H9 (cell line): Measurements from ENCODE around the gene RNLS. TPM values are rescaled to one million over a fixed set of nuclear protein-coding genes. Genes with fewer than 3 reads are reported as not detected.

Source experiments
- DNase-seq: peaks from one replicate; pipeline ENCODE4 v3.0.0-alpha.2; 2017
- H2AFZ ChIP-seq: one replicate; pipeline ENCODE4 v1.6.1; 2013; ENCODE audit warnings: mild to moderate bottlenecking, low read length, control low read depth, moderate library complexity
- H2AK5ac ChIP-seq: 2 replicates; pipeline ENCODE4 v1.6.1; 2013; ENCODE audit warnings: low read length, control low read depth, mixed read lengths; ENCODE audit not compliant: insufficient read length
- H2BK120ac ChIP-seq: one replicate; pipeline ENCODE4 v1.6.1; 2013; ENCODE audit warnings: low read depth, mild to moderate bottlenecking, low read length, control low read depth, inconsistent platforms; ENCODE audit not compliant: poor library complexity, severe bottlenecking
- H2BK12ac ChIP-seq: 2 replicates; pipeline ENCODE4 v1.6.1; 2013; ENCODE audit warnings: low read length, control low read depth, mixed read lengths, low read depth; ENCODE audit not compliant: insufficient read length
- H2BK15ac ChIP-seq: 2 replicates; pipeline ENCODE4 v1.6.1; 2013; ENCODE audit warnings: low read depth, low read length, control low read depth
- H2BK20ac ChIP-seq: one replicate; pipeline ENCODE4 v1.6.1; 2013; ENCODE audit warnings: low read depth, mild to moderate bottlenecking, low read length, control low read depth, inconsistent platforms; ENCODE audit not compliant: poor library complexity, severe bottlenecking
- H2BK5ac ChIP-seq: 2 replicates; pipeline ENCODE4 v1.6.1; 2013; ENCODE audit warnings: low read length, control low read depth, mixed read lengths; ENCODE audit not compliant: insufficient read length
- H3K14ac ChIP-seq: 2 replicates; pipeline ENCODE4 v1.6.1; 2013; ENCODE audit warnings: low read length, control low read depth; ENCODE audit not compliant: insufficient read depth
- H3K18ac ChIP-seq: 2 replicates; pipeline ENCODE4 v1.6.1; 2013; ENCODE audit warnings: low read depth, mild to moderate bottlenecking, mixed read lengths, low read length, control low read depth; ENCODE audit not compliant: insufficient read length
- H3K23ac ChIP-seq: 2 replicates; pipeline ENCODE4 v1.6.1; 2013; ENCODE audit warnings: low read length, control low read depth, mixed read lengths, low read depth; ENCODE audit not compliant: insufficient read length
- H3K23me2 ChIP-seq: 2 replicates; pipeline ENCODE4 v1.6.1; 2013; ENCODE audit warnings: low read depth, mild to moderate bottlenecking, mixed read lengths, low read length, control low read depth; ENCODE audit not compliant: insufficient read length, poor library complexity, severe bottlenecking
- H3K27ac ChIP-seq: 2 replicates; pipeline ENCODE4 v1.5.1; 2013; ENCODE audit warnings: low read length, control low read depth, mixed read lengths, low read depth; ENCODE audit not compliant: insufficient read length
- H3K27me3 ChIP-seq: 2 replicates; pipeline ENCODE4 v1.6.1; 2013; ENCODE audit warnings: low read length, control low read depth, inconsistent platforms; ENCODE audit not compliant: insufficient read depth
- H3K4ac ChIP-seq: 2 replicates; pipeline ENCODE4 v1.6.1; 2013; ENCODE audit warnings: low read depth, mild to moderate bottlenecking, control low read depth, inconsistent platforms, low read length, moderate library complexity
- H3K4me1 ChIP-seq: 2 replicates; pipeline ENCODE4 v1.6.1; 2013; ENCODE audit warnings: low read length, control low read depth, inconsistent platforms; ENCODE audit not compliant: insufficient read depth
- H3K4me2 ChIP-seq: 2 replicates; pipeline ENCODE4 v1.6.1; 2013; ENCODE audit warnings: low read length, control low read depth, mixed read lengths; ENCODE audit not compliant: insufficient read length, insufficient read depth
- H3K56ac ChIP-seq: 2 replicates; pipeline ENCODE4 v1.6.1; 2013; ENCODE audit warnings: low read depth, mild to moderate bottlenecking, mixed read lengths, low read length, control low read depth; ENCODE audit not compliant: insufficient read length
- H3K79me1 ChIP-seq: 2 replicates; pipeline ENCODE4 v1.6.1; 2013; ENCODE audit warnings: low read depth, mild to moderate bottlenecking, moderate library complexity, low read length, control low read depth, inconsistent platforms; ENCODE audit not compliant: insufficient read depth, poor library complexity, severe bottlenecking
- H3K79me2 ChIP-seq: 2 replicates; pipeline ENCODE4 v1.6.1; 2013; ENCODE audit warnings: low read length, control low read depth, inconsistent platforms; ENCODE audit not compliant: insufficient read depth
- H3K9ac ChIP-seq: 2 replicates; pipeline ENCODE4 v1.6.1; 2013; ENCODE audit warnings: low read length, control low read depth, mixed read lengths; ENCODE audit not compliant: insufficient read length; ENCODE audit errors: extremely low read depth
- H3K9me3 ChIP-seq: one replicate; pipeline ENCODE4 v1.6.1; 2013; ENCODE audit warnings: low read depth, low read length, inconsistent platforms; ENCODE audit not compliant: control insufficient read depth
- H3T11ph ChIP-seq: one replicate; pipeline ENCODE4 v1.6.1; 2013; ENCODE audit warnings: mild to moderate bottlenecking, low read length, control low read depth, inconsistent platforms
- H4K20me1 ChIP-seq: one replicate; pipeline ENCODE4 v1.6.1; 2013; ENCODE audit not compliant: control insufficient read depth, insufficient read length, insufficient read depth
- H4K5ac ChIP-seq: 2 replicates; pipeline ENCODE4 v1.6.1; 2013; ENCODE audit warnings: low read depth, mild to moderate bottlenecking, mixed read lengths, low read length, control low read depth; ENCODE audit not compliant: insufficient read length
- H4K8ac ChIP-seq: replicated peaks from 2 replicates; pipeline ENCODE4 v1.6.1; 2013; ENCODE audit warnings: low read length, control low read depth, mixed read lengths, low read depth; ENCODE audit not compliant: insufficient read length
- H4K91ac ChIP-seq: 2 replicates; pipeline ENCODE4 v1.6.1; 2013; ENCODE audit warnings: low read depth, mild to moderate bottlenecking, moderate library complexity, mixed read lengths, low read length, control low read depth; ENCODE audit not compliant: insufficient read length
- H3K27ac Mint-ChIP-seq, 3 experiments: 2 replicates in 2 of 3; 3 replicates in 1 of 3; pipeline ENCODE4 v1.8.0; 2020 to 2021; ENCODE audit warnings: mixed read lengths in 3 of 3, mild to moderate bottlenecking in 1 of 3, moderate library complexity in 1 of 3
- H3K27me3 Mint-ChIP-seq: 2 replicates; pipeline ENCODE4 v1.8.0; 2021; ENCODE audit warnings: low read depth, mild to moderate bottlenecking, moderate library complexity, mixed read lengths
- H3K36me3 Mint-ChIP-seq, 3 experiments: 2 replicates in 2 of 3; 3 replicates in 1 of 3; pipeline ENCODE4 v1.8.0; 2020 to 2021; ENCODE audit warnings: low read depth in 3 of 3, mixed read lengths in 3 of 3; ENCODE audit not compliant: insufficient read depth in 1 of 3
- H3K4me1 Mint-ChIP-seq, 2 experiments: 2 replicates each; pipeline ENCODE4 v1.8.0; 2020; ENCODE audit warnings: mixed read lengths in 2 of 2
- H3K4me3 Mint-ChIP-seq, 2 experiments: 2 replicates in 1 of 2; 3 replicates in 1 of 2; pipeline ENCODE4 v1.8.0; 2020 to 2021; ENCODE audit warnings: mild to moderate bottlenecking in 2 of 2, mixed read lengths in 2 of 2, moderate library complexity in 1 of 2
- H3K9me3 Mint-ChIP-seq, 2 experiments: 2 replicates in 1 of 2; 3 replicates in 1 of 2; pipeline ENCODE4 v1.8.0; 2020; ENCODE audit warnings: mild to moderate bottlenecking in 2 of 2, mixed read lengths in 2 of 2, moderate library complexity in 1 of 2
- CTCF ChIP-seq: fragments of 200-600 bp; sonication (generic); conservative IDR thresholded peaks from 3 replicates; pipeline ENCODE4 v1.8.0; 2021; ENCODE audit warnings: antibody characterized with exemption, mild to moderate bottlenecking
- WGBS: extraction: QIAGEN DNeasy Blood & Tissue Kit; methylation state at CpG from one replicate; pipeline ENCODE4 v1.1.7; 2013; ENCODE audit warnings: missing lambda C conversion rate, low lambda C conversion rate, mixed read lengths; ENCODE audit not compliant: insufficient read length; ENCODE audit errors: extremely low coverage; 5-methylcytosine and 5-hydroxymethylcytosine counted together
- total RNA-seq: library from RNA; stranded (reverse); gene quantifications from 2 replicates; pipeline ENCODE4 v1.2.1, GENCODE V29; 2021

Gene RNLS
- total RNA-seq, 1 experiment from 2014 or later = 7.5 TPM

GRCh38 chr10:88424881-88425280 lies 158.2 kb downstream of the RNLS start:
- no peak overlapping the region for H2AK5ac ChIP-seq
- no peak for TF ChIP-seq CTCF
- H3K56ac ChIP-seq = no peak overlapping the region
- H2BK5ac ChIP-seq = no peak overlapping the region
- Mint-ChIP-seq H3K27ac (no peak overlapping the region), H3K36me3 (no peaks in the 10 kb centered on the region), H3K9me3 (no peaks in the 10 kb centered on the region), H3K4me1 (no peaks in the 10 kb centered on the region), H3K27me3 (no peaks in the 10 kb centered on the region), H3K4me3 (no peak overlapping the region)
- no peaks in the 10 kb centered on the region for H3K79me2 ChIP-seq
- no peaks in the 10 kb centered on the region for H4K20me1 ChIP-seq
- H2BK20ac ChIP-seq = no peak overlapping the region
- H3K9ac ChIP-seq = no peak overlapping the region
- H3K14ac ChIP-seq = no peak overlapping the region
- H2AFZ ChIP-seq = no peak overlapping the region
- no peaks in the 10 kb centered on the region for H3K23me2 ChIP-seq
- H3K23ac ChIP-seq = no peak overlapping the region
- H3T11ph ChIP-seq = no peak overlapping the region
- no peaks in the 10 kb centered on the region for H3K9me3 ChIP-seq
- no peaks in the 10 kb centered on the region for H3K27me3 ChIP-seq
- no peak overlapping the region for H3K27ac ChIP-seq
- no peaks in the 10 kb centered on the region for H3K4me1 ChIP-seq
- no peak overlapping the region for H2BK12ac ChIP-seq
- H3K18ac ChIP-seq = no peak overlapping the region
- no peak overlapping the region for H2BK120ac ChIP-seq
- H3K4me2 ChIP-seq = no peak overlapping the region
- H4K91ac ChIP-seq = no peak overlapping the region
- H2BK15ac ChIP-seq = no peak overlapping the region
- no peak overlapping the region for H4K5ac ChIP-seq
- no peak overlapping the region for H4K8ac ChIP-seq
- DNase-seq = no peak
- H3K4ac ChIP-seq = no peak overlapping the region
- WGBS = no CpG with 5 or more reads among the region's 5 CpGs
- no peaks in the 10 kb centered on the region for H3K79me1 ChIP-seq
